Stimulated activated CD8-positive, alpha-beta memory T cell treated with anti-CD3 and anti-CD28 coated beads, Interleukin-4, amount 100 ng/mL, for 4 hours (primary cell): ENCODE data around the gene CDKN2AIPNL.
"Not testable (repeated sequence)": the region's sequence is repeated elsewhere in the genome, so short reads cannot be mapped to it uniquely, and the experiment has no call there.

ENCODE experiments used
- DNase-seq, 2 donors: peaks; one replicate each; pipeline ENCODE4 v3.0.0-alpha.2; 2020; ENCODE audit warnings: low read depth in 2 of 2, low spot score in 1 of 2

CDKN2AIPNL gene

DNA sequence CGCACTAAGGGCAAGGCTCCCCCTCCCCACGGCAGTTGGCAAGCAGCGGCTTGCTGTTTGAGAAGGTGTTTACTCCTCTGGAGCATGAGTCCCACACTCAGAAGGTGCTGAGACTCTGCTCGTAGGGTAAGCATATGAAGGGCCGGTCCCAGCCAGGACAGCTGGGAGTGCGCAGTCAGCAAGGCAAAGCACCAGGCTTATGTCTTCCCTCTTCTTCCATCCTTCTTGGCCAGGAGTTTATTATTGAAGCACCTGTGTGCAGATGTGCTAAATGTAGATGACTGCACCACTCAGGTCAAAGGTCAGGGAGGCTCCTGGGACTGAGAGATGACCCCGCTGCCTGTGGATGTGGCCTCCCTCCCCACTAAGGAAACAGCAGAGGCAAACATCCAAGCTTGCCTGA lies 27.0 kb upstream of the CDKN2AIPNL start:
- DNase-seq: no peak

DNA sequence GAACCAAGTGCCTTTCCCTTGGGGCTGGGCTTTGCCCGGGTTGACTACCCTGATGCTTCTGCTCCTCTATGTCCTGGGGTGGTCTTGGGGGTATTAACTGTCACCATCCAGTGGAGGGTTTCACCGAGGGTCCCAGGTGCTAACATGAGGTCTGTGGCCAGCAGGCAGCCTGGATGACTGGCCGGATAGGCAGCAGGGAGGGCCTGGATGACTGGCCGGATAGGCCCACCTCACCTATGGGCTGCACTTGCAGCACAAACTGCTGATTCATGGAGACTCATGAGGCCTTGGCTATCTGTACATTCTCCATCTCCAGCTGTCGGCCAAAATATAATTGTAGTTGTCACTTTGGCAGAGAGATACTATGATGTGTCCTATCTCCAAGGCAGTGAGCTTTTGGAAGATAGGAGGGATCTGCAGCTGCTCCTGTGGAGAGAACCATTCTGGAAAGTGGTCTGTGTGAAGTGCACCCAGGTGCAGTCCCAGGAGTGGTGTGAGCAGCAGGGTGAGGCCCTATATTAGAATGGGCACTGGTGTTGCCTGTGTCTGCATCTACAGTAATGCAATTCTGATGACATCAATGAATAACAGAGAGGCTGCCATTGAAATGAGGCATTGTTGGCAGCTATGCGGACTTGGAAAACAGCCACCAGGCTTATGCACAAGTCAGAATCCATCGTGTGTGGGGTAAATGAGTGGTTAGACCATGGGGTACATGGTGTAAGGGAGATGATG lies 26.3 kb upstream of the CDKN2AIPNL start:
- no peak for DNase-seq

GRCh38 chr5:134437340-134437846 lies 25.7 kb upstream of the CDKN2AIPNL start:
- no peak for DNase-seq

- peak in 1 of 2 donors; percentile 24 for DNase-seq
Observed at GRCh38 chr5:134436523-134437339, 25.1 kb upstream of the CDKN2AIPNL start.

- no peak for DNase-seq
Observed at GRCh38 chr5:134435560-134435959, 23.9 kb upstream of the CDKN2AIPNL start.

- no peak for DNase-seq
Observed at GRCh38 chr5:134432677-134433359, 21.1 kb upstream of the CDKN2AIPNL start.

DNA sequence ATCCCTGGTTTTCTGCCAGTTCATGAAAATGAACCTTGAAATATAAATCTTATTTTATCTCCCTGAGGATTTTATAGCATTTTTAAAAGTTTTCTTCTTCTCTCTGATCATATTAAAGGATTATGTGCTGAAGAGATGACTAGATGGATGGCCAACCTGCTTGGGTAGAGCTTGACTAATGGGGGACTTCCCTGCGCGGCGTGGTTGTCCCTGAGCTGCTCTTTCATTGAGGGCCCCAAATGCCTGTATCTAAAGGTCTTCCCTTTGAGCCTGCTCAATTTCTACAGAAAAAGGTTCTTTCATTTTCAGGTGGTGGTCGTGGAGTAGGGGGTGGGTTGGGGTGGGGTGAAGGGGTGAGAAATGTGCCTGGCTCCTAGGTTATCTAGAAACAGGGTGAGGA lies 20.5 kb upstream of the CDKN2AIPNL start:
- DNase-seq: no peak

DNA sequence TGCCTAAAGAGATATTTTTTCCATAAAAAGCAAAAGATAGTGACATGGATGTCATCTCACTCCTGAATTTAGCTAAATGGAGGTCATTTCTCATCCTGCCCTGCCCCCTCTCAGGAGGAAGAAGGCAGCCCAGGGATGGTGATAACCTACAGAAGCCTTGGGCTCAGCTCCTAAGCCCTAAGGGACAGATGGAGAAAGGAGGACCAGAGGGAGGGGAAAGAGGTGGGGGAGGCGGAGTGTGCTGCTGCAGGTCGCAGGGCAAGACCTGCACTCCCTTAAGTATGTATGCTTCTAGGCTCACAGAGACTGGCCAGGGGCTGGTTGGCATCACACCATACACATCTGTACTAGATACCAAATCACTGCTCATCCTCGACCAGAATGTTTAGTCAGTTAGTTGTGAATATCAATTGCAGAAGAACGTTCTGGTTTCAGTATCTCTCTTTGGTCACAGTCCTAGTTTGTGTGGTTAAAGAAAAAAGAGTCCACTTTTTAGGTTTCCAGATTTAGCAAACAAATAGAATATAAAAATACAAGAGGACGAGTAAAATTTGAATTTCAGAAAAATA lies 18.4 kb upstream of the CDKN2AIPNL start:
- DNase-seq: no peak

DNA sequence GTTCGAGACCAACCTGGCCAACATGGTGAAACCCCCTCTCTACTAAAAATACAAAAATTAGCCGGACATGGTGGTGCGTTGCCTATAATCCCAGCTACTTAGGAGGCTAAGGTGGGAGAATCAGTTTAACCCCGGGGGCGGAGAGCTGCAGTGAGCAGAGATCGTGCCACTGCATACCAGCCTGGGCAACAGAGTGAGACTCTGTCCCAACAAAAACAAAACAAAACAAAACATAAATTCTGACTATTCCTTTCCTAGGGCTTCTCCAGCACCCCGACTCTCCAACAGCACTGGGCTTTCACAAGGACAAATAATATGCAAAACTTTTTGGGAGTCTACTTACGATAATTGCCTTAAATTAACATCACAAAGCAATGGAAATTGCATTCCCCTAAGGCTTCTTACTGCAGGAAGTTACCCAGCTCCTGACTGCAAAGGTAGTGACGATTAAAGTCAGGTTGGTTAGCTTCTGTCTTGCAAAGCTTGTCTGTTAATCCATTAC lies 15.9 kb upstream of the CDKN2AIPNL start:
- no peak for DNase-seq

DNA sequence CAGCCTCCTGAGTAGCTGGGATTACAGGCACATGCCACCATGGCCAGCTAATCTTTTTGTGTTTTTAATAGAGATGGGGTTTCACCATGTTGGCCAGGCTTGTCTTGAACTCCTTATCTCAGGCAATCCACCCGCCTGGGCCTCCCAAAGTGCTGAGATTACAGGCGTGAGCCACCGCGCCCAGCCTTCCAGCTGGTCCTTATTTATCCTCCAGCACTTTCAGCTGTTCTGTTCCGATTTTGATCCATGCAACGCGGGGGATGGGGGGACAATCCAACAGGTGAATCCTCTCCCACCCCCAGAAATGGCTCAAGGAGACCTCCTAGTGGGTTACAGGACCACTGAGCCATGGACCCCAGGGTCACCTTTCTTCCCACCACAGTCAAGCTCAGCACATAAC lies 14.7 kb upstream of the CDKN2AIPNL start:
- DNase-seq: no peak

- no peak for DNase-seq
Observed at GRCh38 chr5:134423376-134423775, 11.7 kb upstream of the CDKN2AIPNL start.

DNA sequence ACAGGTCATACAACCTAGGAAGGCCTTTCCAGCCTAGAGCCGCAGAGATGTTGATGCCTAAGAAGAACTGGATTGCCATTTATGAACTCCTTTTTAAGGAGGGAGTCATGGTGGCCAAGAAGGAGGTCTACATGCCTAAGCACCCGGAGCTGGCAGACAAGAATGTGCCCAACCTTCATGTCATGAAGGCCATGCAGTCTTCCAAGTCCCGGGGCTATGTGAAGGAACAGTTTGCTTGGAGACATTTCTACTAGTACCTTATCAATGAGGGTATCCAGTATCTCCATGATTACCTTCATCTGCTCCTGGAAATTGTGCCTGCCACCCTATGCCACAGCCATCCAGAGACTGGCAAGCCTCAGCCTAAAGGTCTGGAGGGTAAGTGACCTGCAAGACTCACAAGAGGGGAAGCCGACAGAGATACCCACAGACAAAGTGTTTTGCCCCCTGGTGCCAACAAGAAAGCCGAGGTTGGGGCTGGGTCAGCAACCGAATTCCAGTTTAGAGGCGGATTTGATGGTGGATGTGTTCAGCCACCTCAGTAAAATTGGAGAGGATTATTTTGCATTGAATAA lies 11.2 kb upstream of the CDKN2AIPNL start:
- no peak for DNase-seq

DNA sequence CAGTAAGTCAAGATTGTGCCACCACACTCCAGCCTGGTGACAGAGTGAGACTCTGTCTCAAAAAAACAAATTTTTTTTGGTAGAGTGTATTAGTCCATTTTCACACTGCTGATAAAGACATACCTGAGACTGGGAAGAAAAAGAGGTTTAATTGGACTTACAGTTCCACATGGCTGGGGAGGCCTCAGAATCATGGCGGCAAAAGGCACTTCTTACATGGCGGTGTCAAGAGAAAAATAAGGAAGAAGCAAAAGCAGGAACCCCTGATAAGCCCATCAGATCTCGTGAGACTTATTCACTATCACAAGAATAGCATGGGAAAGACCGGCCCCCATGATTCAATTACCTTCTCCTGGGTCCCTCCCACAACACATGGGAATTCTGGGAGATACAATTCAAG lies 9.4 kb upstream of the CDKN2AIPNL start:
- DNase-seq: not testable (repeated sequence)

DNA sequence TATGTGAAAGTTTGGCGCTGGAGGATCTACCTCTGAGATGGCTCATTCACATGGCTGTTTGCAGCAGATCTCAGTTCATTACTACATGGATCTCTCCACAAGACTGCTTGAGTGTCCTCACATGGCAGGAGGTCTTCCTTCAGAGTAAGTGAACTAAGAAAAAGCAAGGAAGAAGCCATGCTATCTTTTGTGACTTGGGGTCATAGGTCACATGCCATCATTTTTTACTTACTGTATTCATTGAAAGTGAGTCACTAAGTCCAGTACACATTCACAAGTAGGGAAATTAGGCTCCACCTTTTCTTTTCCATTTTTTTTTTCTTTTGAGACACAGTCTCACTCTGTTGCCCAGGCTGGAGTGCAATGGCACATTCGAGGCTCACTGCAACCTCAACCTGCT lies 8.7 kb upstream of the CDKN2AIPNL start:
- no peak for DNase-seq

GRCh38 chr5:134418958-134419357 lies 7.3 kb upstream of the CDKN2AIPNL start:
- no peak for DNase-seq

DNA sequence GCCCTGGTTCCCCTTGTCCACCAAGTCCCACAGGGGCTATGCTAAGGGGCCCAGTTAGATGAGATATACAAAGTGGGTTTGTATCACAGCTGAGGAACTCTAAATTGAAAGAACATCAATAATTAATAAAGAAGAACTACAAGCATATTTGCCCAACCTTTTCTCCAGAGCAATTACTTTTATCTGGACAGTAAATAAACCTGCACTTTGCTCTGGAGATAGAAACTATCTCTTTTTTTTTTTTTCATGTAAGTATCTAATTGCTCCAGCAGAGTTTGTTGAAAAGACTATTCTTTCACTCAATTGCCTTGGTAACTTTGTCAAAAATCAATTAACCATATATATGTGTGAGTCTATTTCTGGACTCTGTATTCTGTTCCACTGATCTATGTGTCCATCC lies 6.0 kb upstream of the CDKN2AIPNL start:
- no peak for DNase-seq

DNA sequence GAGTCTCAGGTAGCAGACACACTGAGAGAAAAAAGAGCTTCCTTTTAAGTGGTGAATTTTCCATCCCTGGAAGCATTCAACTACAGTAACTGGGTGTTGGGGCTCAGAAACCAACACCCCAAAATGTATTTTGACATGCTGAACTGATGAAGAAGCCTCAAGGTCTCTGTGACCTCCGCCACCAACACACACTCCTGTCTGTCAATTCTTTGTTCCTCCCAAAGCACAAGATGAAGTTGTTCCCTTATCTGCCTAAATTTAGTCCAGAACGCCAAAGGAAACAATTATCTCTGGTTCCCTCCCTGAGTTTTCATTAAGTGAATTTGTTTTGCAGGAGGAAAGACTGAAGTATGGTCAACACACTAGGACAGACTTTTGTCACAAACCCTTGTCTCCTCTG lies 1.4 kb upstream of the CDKN2AIPNL start:
- no peak for DNase-seq

DNA sequence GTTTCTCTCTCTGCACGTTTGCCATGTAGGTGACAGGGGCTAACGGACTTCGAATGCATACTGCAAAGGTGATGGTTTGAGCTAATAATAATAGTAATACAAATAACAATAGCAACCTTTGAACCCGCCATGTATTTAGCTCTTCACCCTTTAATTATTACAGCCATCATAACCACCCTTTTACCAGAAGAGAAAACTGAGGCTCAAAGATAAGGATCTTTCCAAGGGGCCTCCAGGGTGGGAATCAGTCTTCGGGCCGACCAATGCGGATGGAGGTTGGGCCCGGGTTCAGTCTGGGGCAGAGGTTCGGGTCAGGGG lies 494 bp downstream of the CDKN2AIPNL start:
- DNase-seq: no peak

- no peak for DNase-seq
Observed at GRCh38 chr5:134410822-134411221, 859 bp downstream of the CDKN2AIPNL start.

DNA sequence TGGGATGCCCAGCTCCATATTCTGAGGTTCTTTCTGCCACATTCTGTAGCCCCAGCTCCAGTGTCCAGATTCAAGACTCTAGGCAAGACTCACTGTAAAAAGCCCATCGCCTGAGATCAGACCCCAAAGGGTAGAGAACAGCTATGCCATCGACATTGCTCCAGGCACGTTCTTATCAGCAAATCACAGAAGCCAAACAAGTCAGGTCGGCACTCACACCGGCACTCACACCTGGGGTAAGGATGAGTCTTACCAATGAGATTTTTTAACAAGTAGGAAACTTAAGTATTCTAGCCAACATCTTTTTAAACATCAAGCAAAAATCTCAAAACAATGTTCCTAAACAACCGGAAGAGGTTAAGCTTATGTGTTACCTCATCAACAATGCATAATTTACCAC lies 2.4 kb downstream of the CDKN2AIPNL start:
- DNase-seq: no peak

GRCh38 chr5:134406390-134406789 lies 5.3 kb downstream of the CDKN2AIPNL start:
- no peak for DNase-seq
